B cell (primary cell): ENCODE data around the gene POLR2B. TPM values are rescaled to one million over a fixed set of nuclear protein-coding genes. Genes with fewer than 3 reads are reported as not detected.

Experiments used
- ATAC-seq: fragments of 200-7000 bp; cut with Tn5 transposase; one replicate; pipeline ENCODE4 v1.10.0; 2021; ENCODE audit warnings: low read depth, mild to moderate bottlenecking, moderate number of reproducible peaks, moderate library complexity
- CTCF ChIA-PET: fragments of 350-600 bp; sonication (Branson Sonifier 250); formaldehyde crosslinking; loops from one replicate; lab custom pipeline; 2021; ENCODE audit warnings: antibody characterized with exemption, inconsistent platforms; lab: Charles Lee
- POLR2A ChIA-PET: fragments of 350-600 bp; sonication (Branson Sonifier 250); formaldehyde crosslinking; loops from one replicate; lab custom pipeline; 2021; ENCODE audit warnings: antibody characterized with exemption; lab: Charles Lee
- DNase-seq: peaks from one replicate; pipeline ENCODE4 v3.0.0; 2013
- H2AFZ ChIP-seq: 2 replicates; pipeline ENCODE4 v1.6.1; 2012; ENCODE audit warnings: mild to moderate bottlenecking, low read depth, low read length; ENCODE audit not compliant: insufficient read depth, poor library complexity, severe bottlenecking
- H3K27ac ChIP-seq, 2 donors: 1 replicate in 1 of 2; 2 replicates in 1 of 2; pipeline ENCODE4 v1.5.1; 2012 to 2013; ENCODE audit warnings: low read length in 2 of 2, mild to moderate bottlenecking in 2 of 2, moderate library complexity in 1 of 2
- H3K27me3 ChIP-seq, 4 experiments: fragments of 200-600 bp in 1 of 4; sonication (generic) in 1 of 4; replicated peaks in 1 of 4; 1 replicate in 2 of 4; 2 replicates in 2 of 4; pipeline versions ENCODE4 v1.6.1 to v1.7.0; 2013 to 2016; ENCODE audit warnings: low read length in 3 of 4, mild to moderate bottlenecking in 2 of 4, mixed read lengths in 1 of 4, moderate library complexity in 1 of 4; ENCODE audit not compliant: insufficient read depth in 4 of 4, control insufficient read depth in 3 of 4; ENCODE audit errors: control extremely low read depth in 1 of 4
- H3K36me3 ChIP-seq, 2 experiments: replicated peaks in 1 of 2; 1 replicate in 1 of 2; 2 replicates in 1 of 2; pipeline versions ENCODE4 v1.6.1 to v1.7.1; 2013; ENCODE audit warnings: low read length in 1 of 2; ENCODE audit not compliant: insufficient read depth in 2 of 2, control insufficient read depth in 1 of 2; ENCODE audit errors: control extremely low read depth in 1 of 2, extremely low read depth in 1 of 2
- H3K4me1 ChIP-seq, 2 donors: fragments of 200-600 bp in 1 of 2; sonication (generic) in 1 of 2; 1 replicate in 1 of 2; 2 replicates in 1 of 2; pipeline versions ENCODE4 v1.5.1 to v1.6.1; 2013 to 2017; ENCODE audit warnings: low read length in 2 of 2; ENCODE audit not compliant: control insufficient read depth in 2 of 2, insufficient read depth in 2 of 2
- H3K4me2 ChIP-seq: replicated peaks from 2 replicates; pipeline ENCODE3; 2012; ENCODE audit warnings: mild to moderate bottlenecking, low read depth, low read length; ENCODE audit not compliant: poor library complexity, severe bottlenecking
- H3K4me3 ChIP-seq, 5 experiments: fragments of 200-600 bp in 1 of 5; sonication (generic) in 1 of 5; 1 replicate in 3 of 5; 2 replicates in 2 of 5; pipeline versions ENCODE4 v1.5.1 to v1.7.0; 2011 to 2016; ENCODE audit warnings: low read length in 4 of 5, mild to moderate bottlenecking in 4 of 5, low read depth in 2 of 5, control low read depth in 1 of 5, moderate library complexity in 1 of 5; ENCODE audit not compliant: insufficient read depth in 1 of 5; ENCODE audit errors: control extremely low read depth in 1 of 5, extremely low read depth in 1 of 5
- H3K79me2 ChIP-seq: fragments of 200-600 bp; sonication (generic); one replicate; pipeline ENCODE4 v1.6.0; 2016; ENCODE audit warnings: low read length; ENCODE audit not compliant: control insufficient read depth, insufficient read depth
- H3K9ac ChIP-seq: fragments of 200-600 bp; sonication (generic); 2 replicates; pipeline ENCODE4 v1.6.1; 2017; ENCODE audit warnings: mild to moderate bottlenecking, low read length, moderate library complexity
- H3K9me3 ChIP-seq, 3 donors: one replicate each; pipeline versions ENCODE4 v1.6.1 to v1.7.1; 2013; ENCODE audit warnings: low read length in 2 of 3; ENCODE audit not compliant: control insufficient read depth in 2 of 3, insufficient read depth in 1 of 3; ENCODE audit errors: control extremely low read depth in 1 of 3
- H4K20me1 ChIP-seq: 2 replicates; pipeline ENCODE4 v1.6.0; 2012; ENCODE audit warnings: mild to moderate bottlenecking, low read length; ENCODE audit not compliant: insufficient read depth, control insufficient read depth, poor library complexity, severe bottlenecking
- H3K27ac Mint-ChIP-seq: one replicate; pipeline ENCODE4 v1.8.0; 2021; ENCODE audit warnings: mixed read lengths
- H3K27me3 Mint-ChIP-seq: one replicate; pipeline ENCODE4 v1.8.0; 2021; ENCODE audit warnings: mixed read lengths
- H3K4me1 Mint-ChIP-seq: one replicate; pipeline ENCODE4 v1.8.0; 2021; ENCODE audit warnings: mixed read lengths
- H3K4me3 Mint-ChIP-seq: one replicate; pipeline ENCODE4 v1.8.0; 2021; ENCODE audit warnings: mixed read lengths
- H3K9me3 Mint-ChIP-seq: one replicate; pipeline ENCODE4 v1.8.0; 2022; ENCODE audit warnings: mixed read lengths; ENCODE audit not compliant: insufficient read depth
- CTCF ChIP-seq: fragments of 200-600 bp; IDR thresholded peaks from one replicate; pipeline ENCODE4 v1.8.0; 2022; ENCODE audit warnings: antibody characterized with exemption, mild to moderate bottlenecking
- EZH2 ChIP-seq: IDR thresholded peaks from 2 replicates; pipeline ENCODE4 v1.6.1; 2012; ENCODE audit warnings: borderline replicate concordance, low read depth, mild to moderate bottlenecking, moderate library complexity, low read length; ENCODE audit not compliant: insufficient read depth, poor library complexity, severe bottlenecking
- WGBS: methylation state at CpG from one replicate; pipeline ENCODE4 v1.1.5; 2013; ENCODE audit warnings: missing lambda C conversion rate; ENCODE audit not compliant: insufficient coverage; 5-methylcytosine and 5-hydroxymethylcytosine counted together
- intact Hi-C: fragments of 100-400 bp; cut with micrococcal nuclease; formaldehyde crosslinking; loops from one replicate; pipeline ENCODE4 v1.10.0; 2022
- polyA plus RNA-seq: library from polyadenylated mRNA; depleted of rRNA; stranded (reverse); fragments of >200 nt; gene quantifications from 2 replicates; pipeline ENCODE4 v1.2.3, GENCODE V29; 2012
- total RNA-seq, 2 donors: library from RNA; stranded (reverse); fragments of 120-200 nt in 1 of 2; gene quantifications; 1 replicate in 1 of 2; 2 replicates in 1 of 2; pipeline versions ENCODE4 v1.2.3 to v1.2.4, GENCODE V29; 2013 to 2022

The POLR2B gene
- total and polyA plus RNA-seq, 2 donors (not counting 1 experiment from before 2014, with no cell fraction given) = 37.5 to 108 TPM

DNA sequence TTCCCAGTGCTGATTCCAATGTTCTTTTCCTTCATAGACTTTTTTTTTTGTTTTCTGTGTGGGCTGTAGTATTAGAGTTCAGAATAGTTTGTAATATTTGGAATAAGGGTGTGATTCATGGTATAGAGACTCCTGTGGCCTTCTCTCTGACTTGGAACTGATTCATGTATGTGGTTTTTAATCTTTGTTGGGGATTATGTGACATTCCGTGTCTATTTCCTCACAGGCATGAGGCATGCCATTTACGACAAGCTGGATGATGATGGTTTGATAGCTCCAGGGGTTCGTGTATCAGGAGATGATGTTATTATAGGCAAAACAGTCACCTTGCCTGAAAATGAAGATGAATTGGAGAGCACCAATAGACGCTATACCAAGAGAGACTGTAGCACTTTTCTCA lies 44.4 kb downstream of the POLR2B start:
- intact Hi-C loops = no loop called here
- POLR2A ChIA-PET = no interaction called here
- Histone ChIP-seq H3K27me3 (no peaks in the 10 kb centered on the region), H3K4me1 (no peaks in the 10 kb centered on the region), H3K36me3 (peaks cover 16 to 84% of the 10 kb centered on the region in 2 experiments), H4K20me1 (no peaks in the 10 kb centered on the region), H3K27ac (no peak overlapping the region), H3K9ac (no peak overlapping the region), H3K4me2 (no peak overlapping the region), H3K9me3 (no peaks in the 10 kb centered on the region), H2AFZ (no peak overlapping the region), H3K79me2 (no peaks in the 10 kb centered on the region), H3K4me3 (no peak overlapping the region)
- 96% methylated on average over 3 of the region's 4 CpGs for WGBS
- TF ChIP-seq EZH2 (no peak), CTCF (no peak)
- Mint-ChIP-seq H3K27ac (no peak overlapping the region), H3K9me3 (no peaks in the 10 kb centered on the region), H3K4me3 (no peak overlapping the region), H3K4me1 (no peaks in the 10 kb centered on the region), H3K27me3 (no peaks in the 10 kb centered on the region)
- DNase-seq = no peak
- CTCF ChIA-PET = no interaction called here
- ATAC-seq = no peak

DNA sequence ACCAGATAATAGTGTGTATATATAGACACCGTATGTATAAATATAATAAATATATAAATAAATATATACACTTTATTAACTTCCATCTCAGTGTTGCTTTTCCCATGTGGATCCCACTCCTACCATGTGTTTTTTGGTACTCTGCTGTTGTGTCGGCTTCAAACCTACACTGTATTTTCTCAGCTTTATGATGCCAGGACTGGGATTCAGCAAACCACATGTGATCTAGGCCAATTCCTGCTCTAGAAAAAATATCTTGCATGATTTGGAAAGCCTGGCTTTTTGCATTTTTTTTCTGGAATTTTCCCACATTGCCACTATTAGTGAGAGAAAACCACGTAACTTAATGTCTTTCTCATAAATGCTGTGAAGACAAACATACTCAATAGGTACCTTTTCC lies 55.8 kb downstream of the POLR2B start:
- Histone ChIP-seq H3K4me1 (no peaks in the 10 kb centered on the region), H3K27me3 (no peaks in the 10 kb centered on the region), H4K20me1 (no peaks in the 10 kb centered on the region), H3K36me3 (peaks cover 0 to 22% of the 10 kb centered on the region in 2 experiments), H3K4me2 (no peak overlapping the region), H2AFZ (no peak overlapping the region), H3K79me2 (no peaks in the 10 kb centered on the region), H3K27ac (no peak overlapping the region), H3K4me3 (no peak overlapping the region), H3K9ac (no peak overlapping the region), H3K9me3 (peaks cover 0 to 3% (median 0%) of the 10 kb centered on the region in 3 donors)
- Mint-ChIP-seq H3K27me3 (peaks cover 5% of the 10 kb centered on the region), H3K27ac (no peak overlapping the region), H3K4me3 (no peak overlapping the region), H3K4me1 (peaks cover 2% of the 10 kb centered on the region), H3K9me3 (no peaks in the 10 kb centered on the region)
- 100% methylated on average over 1 of the region's 3 CpGs for WGBS
- ATAC-seq (no peak), DNase-seq (no peak)
- CTCF ChIA-PET = interaction anchor here (0.6 kb wide), 1 partner anchor 1286 kb away, joined by 4 read pairs; no protein-coding TSS in a partner anchor
- TF ChIP-seq EZH2 = no peak
- no peak for TF ChIP-seq CTCF
- POLR2A ChIA-PET = no interaction called here
- intact Hi-C loops = no loop called here
